GM19035 (cell line): ENCODE data around the gene PSME2.

Experiments used
- ATAC-seq: cut with Tn5 transposase; IDR thresholded peaks from one replicate; pipeline ENCODE4 v1.9.1; 2021; ENCODE audit not compliant: unreplicated experiment

PSME2 gene

GRCh38 chr14:24156840-24157239 is 10.4 kb upstream of the PSME2 start:
- no peak for ATAC-seq

- ATAC-seq: no peak
These were observed 8.7 kb upstream of the PSME2 start for GRCh38 chr14:24155100-24155499.

- ATAC-seq: no peak
These were observed 5.1 kb upstream of the PSME2 start for GRCh38 chr14:24151404-24152080.

GRCh38 chr14:24150993-24151392 is 4.6 kb upstream of the PSME2 start:
- no peak for ATAC-seq

- no peak for ATAC-seq
These were observed 4.2 kb upstream of the PSME2 start for GRCh38 chr14:24150567-24150966.

- ATAC-seq: no peak
These were observed 3.7 kb upstream of the PSME2 start for GRCh38 chr14:24150061-24150460.

- ATAC-seq: no peak
These were observed 3.0 kb upstream of the PSME2 start for GRCh38 chr14:24149302-24149969.

- ATAC-seq: no peak
These were observed 1.5 kb upstream of the PSME2 start for GRCh38 chr14:24147761-24148428.

- peak; percentile 79 for ATAC-seq
These were observed 759 bp upstream of the PSME2 start, which contains the start of gene RNF31 for GRCh38 chr14:24146978-24147760. Gene RNF31, plus strand, starts transcription at chr14:24147498. Its CDS starts 201 bp downstream, at chr14:24147699.

- ATAC-seq: no peak
These were observed 539 bp downstream of the PSME2 start for GRCh38 chr14:24145690-24146452.

GRCh38 chr14:24145219-24145618 is 1.2 kb downstream of the PSME2 start:
- ATAC-seq: no peak

GRCh38 chr14:24144451-24144850 is 2.0 kb downstream of the PSME2 start:
- ATAC-seq: no peak

GRCh38 chr14:24143511-24143910 is 2.9 kb downstream of the PSME2 start:
- no peak for ATAC-seq

- peak; percentile 83 for ATAC-seq
These were observed 5.1 kb downstream of the PSME2 start, which contains the start of gene EMC9 for GRCh38 chr14:24141097-24141880. Gene EMC9, minus strand, starts transcription at chr14:24141591. Its CDS starts 287 bp downstream, at chr14:24141304.

GRCh38 chr14:24139272-24139934 is 7.0 kb downstream of the PSME2 start:
- no peak for ATAC-seq

- ATAC-seq: no peak
These were observed 7.8 kb downstream of the PSME2 start for GRCh38 chr14:24138396-24139271.

- ATAC-seq: no peak
These were observed 8.6 kb downstream of the PSME2 start for GRCh38 chr14:24137529-24138395.
